K562 (cell line): ENCODE measurements around the gene STOML3. TPM values are rescaled to one million over a fixed set of nuclear protein-coding genes. Genes with fewer than 3 reads are reported as not detected.
A peak's percentile ranks its signal among the peaks of the same experiment; 100 is the strongest.

Experiments
- BRF1 ChIP-seq: IDR thresholded peaks from 3 replicates; pipeline ENCODE4 v1.6.1; 2011; ENCODE audit warnings: borderline replicate concordance, mild to moderate bottlenecking; ENCODE audit not compliant: insufficient read length; ENCODE audit errors: extremely low read depth
- CBX1 ChIP-seq: sonication (generic); IDR thresholded peaks from 2 replicates; pipeline ENCODE4 v1.6.1; 2016; ENCODE audit warnings: antibody characterized with exemption, low read depth, mild to moderate bottlenecking
- CREB5 ChIP-seq: fragments of 250-450 bp; sonication (Bioruptor Pico); IDR thresholded peaks from 2 replicates; pipeline ENCODE4 v1.5.0; 2020; ENCODE audit warnings: mild to moderate bottlenecking
- FOXA3 ChIP-seq, 2 experiments: fragments of 450-650 bp in 1 of 2; sonication (generic) in 1 of 2; formaldehyde crosslinking; IDR thresholded peaks in 1 of 2; conservative IDR thresholded peaks in 1 of 2; 2 replicates each; pipeline versions ENCODE4 v1.4.0 to v1.8.0; 2020 to 2022; ENCODE audit warnings: mild to moderate bottlenecking in 2 of 2, missing genetic modification reagents in 1 of 2
- HDAC6 ChIP-seq: IDR thresholded peaks from 2 replicates; pipeline ENCODE4 v1.6.1; 2012; ENCODE audit warnings: low read depth, mild to moderate bottlenecking, control low read depth, inconsistent platforms, low read length, moderate library complexity
- JUND ChIP-seq, 2 experiments: IDR thresholded peaks; 2 replicates in 1 of 2; 3 replicates in 1 of 2; pipeline ENCODE4 v1.6.1; 2011; ENCODE audit warnings: borderline replicate concordance in 2 of 2, low read depth in 2 of 2, low read length in 2 of 2, improper control_type of control experiment in 1 of 2, missing biosample characterization in 1 of 2, missing genetic modification characterization in 1 of 2, missing genetic modification reagents in 1 of 2
- KLF10 ChIP-seq: fragments of 250-450 bp; sonication (Bioruptor Pico); IDR thresholded peaks from 2 replicates; pipeline ENCODE4 v1.6.1; 2021; ENCODE audit warnings: matching md5 sums
- MEF2D ChIP-seq: conservative IDR thresholded peaks from 2 replicates; pipeline ENCODE4 v1.6.1; 2016; ENCODE audit warnings: low read depth, missing genetic modification characterization, missing compliant biosample characterization
- NELFE ChIP-seq: IDR thresholded peaks from 2 replicates; pipeline ENCODE4 v1.6.1; 2011; ENCODE audit warnings: mild to moderate bottlenecking; ENCODE audit not compliant: insufficient read depth, insufficient read length
- RBFOX2 ChIP-seq: fragments of 200-400 bp; formaldehyde crosslinking; IDR thresholded peaks from 2 replicates; pipeline ENCODE4 v1.6.1; 2017; ENCODE audit warnings: low read depth, mild to moderate bottlenecking, low read length, moderate library complexity
- RBM34 ChIP-seq: fragments of 200-400 bp; formaldehyde crosslinking; IDR thresholded peaks from 2 replicates; pipeline ENCODE4 v1.6.1; 2018; ENCODE audit warnings: low read length, borderline replicate concordance; ENCODE audit not compliant: insufficient read depth
- RERE ChIP-seq: sonication (generic); formaldehyde crosslinking; IDR thresholded peaks from 2 replicates; pipeline ENCODE4 v1.8.0; 2023; ENCODE audit warnings: missing genetic modification reagents, mild to moderate bottlenecking, borderline replicate concordance
- THAP7 ChIP-seq: fragments of 250-450 bp; sonication (Bioruptor Pico); IDR thresholded peaks from 2 replicates; pipeline ENCODE4 v1.5.0; 2021
- polyA plus RNA-seq, 8 experiments: library from polyadenylated mRNA; depleted of rRNA in 4 of 8; stranded (reverse) in 5 of 8; unstranded in 3 of 8; fragments of >200 nt; fragmentation: Nextera tagmentation in 2 of 8; fragmentation: Illumina TruSeq in 1 of 8; extraction: Ambion mirVana in 2 of 8; extraction: Trizol in 1 of 8; gene quantifications; 2 replicates each; pipeline versions ENCODE4 v1.2.1 to v1.2.3, GENCODE V29; 2011 to 2014; ENCODE audit warnings: inconsistent platforms in 1 of 8, missing spikeins in 1 of 8
- total RNA-seq, 7 experiments: library from RNA; depleted of rRNA in 6 of 7; stranded (reverse); fragments of >200 nt in 6 of 7; fragmentation: Illumina TruSeq in 2 of 7; extraction: Trizol in 2 of 7; gene quantifications; 2 replicates each; pipeline versions ENCODE4 v1.2.1 to v1.2.3, GENCODE V29; 2011 to 2021; ENCODE audit warnings: low replicate concordance in 1 of 7
- TF ChIP-seq, protein P1 (sequence below): sonication (generic); formaldehyde crosslinking; IDR thresholded peaks from 2 replicates; pipeline ENCODE4 v1.9.0; 2022; ENCODE audit warnings: mild to moderate bottlenecking, missing genetic modification reagents

The STOML3 gene
- total and polyA plus RNA-seq, 9 of the 15 experiments (the other 6 are each of a cell fraction or from before 2014, with no cell fraction given): 0.04 TPM; not detected in 8

DNA sequence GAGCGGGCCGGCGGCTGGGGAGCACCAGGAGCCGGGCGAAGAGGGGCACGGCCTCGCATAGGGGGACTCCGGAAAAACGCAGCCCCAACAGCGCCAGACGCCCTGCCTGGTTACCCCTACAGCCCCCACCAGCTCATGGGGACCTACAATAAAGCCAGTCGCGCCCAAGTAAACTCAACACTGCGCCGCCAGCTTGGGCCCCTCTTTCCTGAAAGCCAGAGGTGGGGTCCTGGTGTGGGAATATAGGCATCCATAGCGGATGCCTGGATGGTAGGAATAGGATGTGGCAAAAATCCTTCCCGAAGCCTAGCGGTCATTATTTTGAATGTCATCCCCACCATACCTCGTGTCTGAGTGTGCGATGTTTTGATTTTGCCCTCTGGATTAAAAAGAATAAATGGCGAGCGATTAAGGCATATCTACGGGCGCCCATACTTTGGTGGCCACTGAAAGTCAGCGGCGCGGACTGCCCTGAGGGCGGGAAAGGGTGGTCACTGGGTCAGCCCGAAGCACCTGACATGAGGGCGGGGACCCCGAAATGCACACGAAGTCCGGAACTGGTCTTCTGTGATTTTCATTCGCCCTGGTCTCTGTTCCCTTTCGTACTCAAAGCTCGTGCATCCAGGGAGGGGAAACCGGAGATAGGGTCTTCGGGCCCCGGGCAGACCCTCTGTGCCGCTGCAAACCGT, 47.4 kb upstream of the STOML3 start, which contains the start of the genes NHLRC3 and PROSER1 (continued):
- TF ChIP-seq THAP7 (CRISPR knock-in tag) (no peak), KLF10 (CRISPR knock-in tag) (no peak), MEF2D (no peak), RERE (CRISPR knock-in tag) (no peak), BRF1 (no peak), CREB5 (CRISPR knock-in tag) (no peak), FOXA3 (CRISPR knock-in tag; conservative IDR thresholded peaks at IDR 0.05 in 1 of 2, IDR thresholded peaks at IDR 0.05 in 1 of 2) (no peak), NELFE (no peak), HDAC6 (no peak), RBM34 (no peak), JUND (IDR thresholded peaks at IDR 0.05; ENCODE audit: borderline replicate concordance, low read depth, low read length) (0 out of 2 replicates have a peak, but pooled peaks have one; percentile 7), JUND (tag; IDR thresholded peaks at IDR 0.05; ENCODE audit: borderline replicate concordance, low read depth, low read length) (no peak), CBX1 (no peak), RBFOX2 (peak; percentile 86)
- TF ChIP-seq, protein P1, sequence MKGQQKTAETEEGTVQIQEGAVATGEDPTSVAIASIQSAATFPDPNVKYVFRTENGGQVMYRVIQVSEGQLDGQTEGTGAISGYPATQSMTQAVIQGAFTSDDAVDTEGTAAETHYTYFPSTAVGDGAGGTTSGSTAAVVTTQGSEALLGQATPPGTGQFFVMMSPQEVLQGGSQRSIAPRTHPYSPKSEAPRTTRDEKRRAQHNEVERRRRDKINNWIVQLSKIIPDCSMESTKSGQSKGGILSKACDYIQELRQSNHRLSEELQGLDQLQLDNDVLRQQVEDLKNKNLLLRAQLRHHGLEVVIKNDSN (CRISPR knock-in tag): peak; percentile 67
